GM12892 (cell line): ENCODE measurements around the gene NFASC.

Experiments used
- POLR2A ChIP-seq: IDR thresholded peaks from 2 replicates; pipeline ENCODE4 v1.6.1; 2011; ENCODE audit warnings: low read depth, low read length, control low read depth
- POLR2AphosphoS5 ChIP-seq: IDR thresholded peaks from 2 replicates; pipeline ENCODE4 v1.6.1; 2011; ENCODE audit warnings: low read depth, low read length, control low read depth
- TAF1 ChIP-seq: IDR thresholded peaks from 2 replicates; pipeline ENCODE4 v1.6.1; 2011; ENCODE audit warnings: low read depth, mild to moderate bottlenecking, control low read depth, low read length, borderline replicate concordance

- TF ChIP-seq TAF1 (no peak), POLR2A (no peak), POLR2AphosphoS5 (no peak)
Measured at GRCh38 chr1:204967451-204967850, 96.8 kb downstream of the NFASC start.
